ENCODE results near the gene PANX2. TPM values are rescaled to one million over a fixed set of nuclear protein-coding genes. Genes with fewer than 3 reads are reported as not detected.
A peak's percentile ranks its signal among the peaks of the same experiment; 100 is the strongest.

Gene PANX2
- total and polyA plus RNA-seq, 9 of the 15 experiments (the other 6 are each of a cell fraction or from before 2014, with no cell fraction given) = 0.01 to 3.9 (median 0.67) TPM; not detected in 1

GRCh38 chr22:50190182-50190940 is 19.8 kb downstream of the PANX2 start (continued):
- TF ChIP-seq ZNF318 (IDR thresholded peaks at IDR 0.05; ENCODE audit: borderline replicate concordance in 1 of 2, low read depth in 1 of 2) (no peak), ZBTB12 (CRISPR knock-in tag; IDR thresholded peaks at IDR 0.05) (peak; percentile 31; the same call in 1 of the 2 replicates), RBFOX2 (IDR thresholded peaks at IDR 0.05; ENCODE audit: low read depth, low read length) (peak; percentile 70), NRF1 (conservative IDR thresholded peaks at IDR 0.05 in 1 of 2, IDR thresholded peaks at IDR 0.05 in 1 of 2) (peak; percentile 81 to 82), CBX5 (IDR thresholded peaks at IDR 0.05; ENCODE audit: borderline replicate concordance, low read depth) (0 out of 2 replicates have a peak, but pooled peaks have one; percentile 20), MTA3 (IDR thresholded peaks at IDR 0.05; ENCODE audit: borderline replicate concordance) (peak; percentile 28; the same call in 1 of the 2 replicates), CSDE1 (IDR thresholded peaks at IDR 0.05) (no peak), TCF3 (CRISPR knock-in tag; IDR thresholded peaks at IDR 0.05) (peak; percentile 20; the same call in 1 of the 2 replicates), ZNF551 (CRISPR knock-in tag; IDR thresholded peaks at IDR 0.05) (no peak)
- TF ChIP-seq, protein P1, sequence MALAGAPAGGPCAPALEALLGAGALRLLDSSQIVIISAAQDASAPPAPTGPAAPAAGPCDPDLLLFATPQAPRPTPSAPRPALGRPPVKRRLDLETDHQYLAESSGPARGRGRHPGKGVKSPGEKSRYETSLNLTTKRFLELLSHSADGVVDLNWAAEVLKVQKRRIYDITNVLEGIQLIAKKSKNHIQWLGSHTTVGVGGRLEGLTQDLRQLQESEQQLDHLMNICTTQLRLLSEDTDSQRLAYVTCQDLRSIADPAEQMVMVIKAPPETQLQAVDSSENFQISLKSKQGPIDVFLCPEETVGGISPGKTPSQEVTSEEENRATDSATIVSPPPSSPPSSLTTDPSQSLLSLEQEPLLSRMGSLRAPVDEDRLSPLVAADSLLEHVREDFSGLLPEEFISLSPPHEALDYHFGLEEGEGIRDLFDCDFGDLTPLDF (CRISPR knock-in tag; IDR thresholded peaks at IDR 0.05) = no peak
- TF ChIP-seq, protein P2, sequence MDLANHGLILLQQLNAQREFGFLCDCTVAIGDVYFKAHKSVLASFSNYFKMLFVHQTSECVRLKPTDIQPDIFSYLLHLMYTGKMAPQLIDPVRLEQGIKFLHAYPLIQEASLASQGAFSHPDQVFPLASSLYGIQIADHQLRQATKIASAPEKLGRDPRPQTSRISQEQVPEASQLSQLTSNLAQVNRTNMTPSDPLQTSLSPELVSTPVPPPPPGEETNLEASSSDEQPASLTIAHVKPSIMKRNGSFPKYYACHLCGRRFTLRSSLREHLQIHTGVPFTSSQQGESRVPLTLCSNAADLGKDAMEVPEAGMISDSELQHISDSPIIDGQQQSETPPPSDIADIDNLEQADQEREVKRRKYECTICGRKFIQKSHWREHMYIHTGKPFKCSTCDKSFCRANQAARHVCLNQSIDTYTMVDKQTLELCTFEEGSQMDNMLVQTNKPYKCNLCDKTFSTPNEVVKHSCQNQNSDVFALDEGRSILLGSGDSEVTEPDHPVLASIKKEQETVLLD (IDR thresholded peaks at IDR 0.05) = 0 out of 2 replicates have a peak, but pooled peaks have one; percentile 35
